Fibroblast of mammary gland (primary cell): ENCODE measurements around the gene C4BPB.

Source experiments
- DNase-seq: peaks from one replicate; pipeline ENCODE4 v3.0.0-alpha.2; 2010; ENCODE audit warnings: low read depth
- H3K4me3 ChIP-seq: 2 replicates; pipeline ENCODE4 v1.5.1; 2011; ENCODE audit warnings: low read depth, mild to moderate bottlenecking, low read length, moderate library complexity; ENCODE audit not compliant: control insufficient read depth
- CTCF ChIP-seq: conservative IDR thresholded peaks from 2 replicates; pipeline ENCODE4 v1.5.1; 2011; ENCODE audit warnings: low read depth, low read length, inconsistent platforms; ENCODE audit not compliant: control insufficient read depth, insufficient read depth

C4BPB gene

GRCh38 chr1:207103892-207104373 lies 15.3 kb downstream of the C4BPB start, which contains the start of gene C4BPA:
C4BPA (plus strand) TSS chr1:207104233; CDS start chr1:207113026, 8,793 bp downstream.
- no peak for TF ChIP-seq CTCF
- no peak for DNase-seq
- H3K4me3 ChIP-seq: no peak within 1 kb of the TSS

- no peak overlapping the region for H3K4me3 ChIP-seq
- TF ChIP-seq CTCF: no peak
- no peak for DNase-seq
Observed at GRCh38 chr1:207109004-207109403, 20.3 kb downstream of the C4BPB start.

GRCh38 chr1:207112616-207113296 lies 24.1 kb downstream of the C4BPB start:
- no peak for TF ChIP-seq CTCF
- no peak overlapping the region for H3K4me3 ChIP-seq
- DNase-seq: no peak

- peak; percentile 3 for DNase-seq
- no peak overlapping the region for H3K4me3 ChIP-seq
Observed at GRCh38 chr1:207115269-207115668, 26.6 kb downstream of the C4BPB start.

GRCh38 chr1:207124389-207124788 lies 35.7 kb downstream of the C4BPB start:
- no peak overlapping the region for H3K4me3 ChIP-seq
- no peak for TF ChIP-seq CTCF
- DNase-seq: no peak

More at GRCh38 chr1:207115269-207115668, 26.6 kb downstream of the C4BPB start:
- TF ChIP-seq CTCF: no peak

- no peak for TF ChIP-seq CTCF
Observed at GRCh38 chr1:207128336-207128921, 39.8 kb downstream of the C4BPB start.

GRCh38 chr1:207129053-207129452 lies 40.4 kb downstream of the C4BPB start:
- TF ChIP-seq CTCF: no peak
- DNase-seq: no peak
- H3K4me3 ChIP-seq: no peak overlapping the region

More at GRCh38 chr1:207128336-207128921, 39.8 kb downstream of the C4BPB start:
- no peak overlapping the region for H3K4me3 ChIP-seq
- no peak for DNase-seq
